H9 (cell line): ENCODE measurements around the gene ZC4H2. TPM values are rescaled to one million over a fixed set of nuclear protein-coding genes. Genes with fewer than 3 reads are reported as not detected.

ENCODE experiments used
- DNase-seq: peaks from one replicate; pipeline ENCODE4 v3.0.0-alpha.2; 2017
- H2AFZ ChIP-seq: one replicate; pipeline ENCODE4 v1.6.1; 2013; ENCODE audit warnings: mild to moderate bottlenecking, low read length, control low read depth, moderate library complexity
- H2AK5ac ChIP-seq: 2 replicates; pipeline ENCODE4 v1.6.1; 2013; ENCODE audit warnings: low read length, control low read depth, mixed read lengths; ENCODE audit not compliant: insufficient read length
- H2BK120ac ChIP-seq: one replicate; pipeline ENCODE4 v1.6.1; 2013; ENCODE audit warnings: low read depth, mild to moderate bottlenecking, low read length, control low read depth, inconsistent platforms; ENCODE audit not compliant: poor library complexity, severe bottlenecking
- H2BK12ac ChIP-seq: 2 replicates; pipeline ENCODE4 v1.6.1; 2013; ENCODE audit warnings: low read length, control low read depth, mixed read lengths, low read depth; ENCODE audit not compliant: insufficient read length
- H2BK15ac ChIP-seq: 2 replicates; pipeline ENCODE4 v1.6.1; 2013; ENCODE audit warnings: low read depth, low read length, control low read depth
- H2BK20ac ChIP-seq: one replicate; pipeline ENCODE4 v1.6.1; 2013; ENCODE audit warnings: low read depth, mild to moderate bottlenecking, low read length, control low read depth, inconsistent platforms; ENCODE audit not compliant: poor library complexity, severe bottlenecking
- H2BK5ac ChIP-seq: 2 replicates; pipeline ENCODE4 v1.6.1; 2013; ENCODE audit warnings: low read length, control low read depth, mixed read lengths; ENCODE audit not compliant: insufficient read length
- H3K14ac ChIP-seq: 2 replicates; pipeline ENCODE4 v1.6.1; 2013; ENCODE audit warnings: low read length, control low read depth; ENCODE audit not compliant: insufficient read depth
- H3K18ac ChIP-seq: 2 replicates; pipeline ENCODE4 v1.6.1; 2013; ENCODE audit warnings: low read depth, mild to moderate bottlenecking, mixed read lengths, low read length, control low read depth; ENCODE audit not compliant: insufficient read length
- H3K23ac ChIP-seq: 2 replicates; pipeline ENCODE4 v1.6.1; 2013; ENCODE audit warnings: low read length, control low read depth, mixed read lengths, low read depth; ENCODE audit not compliant: insufficient read length
- H3K23me2 ChIP-seq: 2 replicates; pipeline ENCODE4 v1.6.1; 2013; ENCODE audit warnings: low read depth, mild to moderate bottlenecking, mixed read lengths, low read length, control low read depth; ENCODE audit not compliant: insufficient read length, poor library complexity, severe bottlenecking
- H3K27ac ChIP-seq: 2 replicates; pipeline ENCODE4 v1.5.1; 2013; ENCODE audit warnings: low read length, control low read depth, mixed read lengths, low read depth; ENCODE audit not compliant: insufficient read length
- H3K27me3 ChIP-seq: 2 replicates; pipeline ENCODE4 v1.6.1; 2013; ENCODE audit warnings: low read length, control low read depth, inconsistent platforms; ENCODE audit not compliant: insufficient read depth
- H3K4ac ChIP-seq: 2 replicates; pipeline ENCODE4 v1.6.1; 2013; ENCODE audit warnings: low read depth, mild to moderate bottlenecking, control low read depth, inconsistent platforms, low read length, moderate library complexity
- H3K4me1 ChIP-seq: 2 replicates; pipeline ENCODE4 v1.6.1; 2013; ENCODE audit warnings: low read length, control low read depth, inconsistent platforms; ENCODE audit not compliant: insufficient read depth
- H3K4me2 ChIP-seq: 2 replicates; pipeline ENCODE4 v1.6.1; 2013; ENCODE audit warnings: low read length, control low read depth, mixed read lengths; ENCODE audit not compliant: insufficient read length, insufficient read depth
- H3K56ac ChIP-seq: 2 replicates; pipeline ENCODE4 v1.6.1; 2013; ENCODE audit warnings: low read depth, mild to moderate bottlenecking, mixed read lengths, low read length, control low read depth; ENCODE audit not compliant: insufficient read length
- H3K79me1 ChIP-seq: 2 replicates; pipeline ENCODE4 v1.6.1; 2013; ENCODE audit warnings: low read depth, mild to moderate bottlenecking, moderate library complexity, low read length, control low read depth, inconsistent platforms; ENCODE audit not compliant: insufficient read depth, poor library complexity, severe bottlenecking
- H3K79me2 ChIP-seq: 2 replicates; pipeline ENCODE4 v1.6.1; 2013; ENCODE audit warnings: low read length, control low read depth, inconsistent platforms; ENCODE audit not compliant: insufficient read depth
- H3K9ac ChIP-seq: 2 replicates; pipeline ENCODE4 v1.6.1; 2013; ENCODE audit warnings: low read length, control low read depth, mixed read lengths; ENCODE audit not compliant: insufficient read length; ENCODE audit errors: extremely low read depth
- H3K9me3 ChIP-seq: one replicate; pipeline ENCODE4 v1.6.1; 2013; ENCODE audit warnings: low read depth, low read length, inconsistent platforms; ENCODE audit not compliant: control insufficient read depth
- H3T11ph ChIP-seq: one replicate; pipeline ENCODE4 v1.6.1; 2013; ENCODE audit warnings: mild to moderate bottlenecking, low read length, control low read depth, inconsistent platforms
- H4K20me1 ChIP-seq: one replicate; pipeline ENCODE4 v1.6.1; 2013; ENCODE audit not compliant: control insufficient read depth, insufficient read length, insufficient read depth
- H4K5ac ChIP-seq: 2 replicates; pipeline ENCODE4 v1.6.1; 2013; ENCODE audit warnings: low read depth, mild to moderate bottlenecking, mixed read lengths, low read length, control low read depth; ENCODE audit not compliant: insufficient read length
- H4K8ac ChIP-seq: replicated peaks from 2 replicates; pipeline ENCODE4 v1.6.1; 2013; ENCODE audit warnings: low read length, control low read depth, mixed read lengths, low read depth; ENCODE audit not compliant: insufficient read length
- H4K91ac ChIP-seq: 2 replicates; pipeline ENCODE4 v1.6.1; 2013; ENCODE audit warnings: low read depth, mild to moderate bottlenecking, moderate library complexity, mixed read lengths, low read length, control low read depth; ENCODE audit not compliant: insufficient read length
- H3K27ac Mint-ChIP-seq, 3 experiments: 2 replicates in 2 of 3; 3 replicates in 1 of 3; pipeline ENCODE4 v1.8.0; 2020 to 2021; ENCODE audit warnings: mixed read lengths in 3 of 3, mild to moderate bottlenecking in 1 of 3, moderate library complexity in 1 of 3
- H3K27me3 Mint-ChIP-seq: 2 replicates; pipeline ENCODE4 v1.8.0; 2021; ENCODE audit warnings: low read depth, mild to moderate bottlenecking, moderate library complexity, mixed read lengths
- H3K36me3 Mint-ChIP-seq, 3 experiments: 2 replicates in 2 of 3; 3 replicates in 1 of 3; pipeline ENCODE4 v1.8.0; 2020 to 2021; ENCODE audit warnings: low read depth in 3 of 3, mixed read lengths in 3 of 3; ENCODE audit not compliant: insufficient read depth in 1 of 3
- H3K4me1 Mint-ChIP-seq, 2 experiments: 2 replicates each; pipeline ENCODE4 v1.8.0; 2020; ENCODE audit warnings: mixed read lengths in 2 of 2
- H3K4me3 Mint-ChIP-seq, 2 experiments: 2 replicates in 1 of 2; 3 replicates in 1 of 2; pipeline ENCODE4 v1.8.0; 2020 to 2021; ENCODE audit warnings: mild to moderate bottlenecking in 2 of 2, mixed read lengths in 2 of 2, moderate library complexity in 1 of 2
- H3K9me3 Mint-ChIP-seq, 2 experiments: 2 replicates in 1 of 2; 3 replicates in 1 of 2; pipeline ENCODE4 v1.8.0; 2020; ENCODE audit warnings: mild to moderate bottlenecking in 2 of 2, mixed read lengths in 2 of 2, moderate library complexity in 1 of 2
- CTCF ChIP-seq: fragments of 200-600 bp; sonication (generic); conservative IDR thresholded peaks from 3 replicates; pipeline ENCODE4 v1.8.0; 2021; ENCODE audit warnings: antibody characterized with exemption, mild to moderate bottlenecking
- WGBS: extraction: QIAGEN DNeasy Blood & Tissue Kit; methylation state at CpG from one replicate; pipeline ENCODE4 v1.1.7; 2013; ENCODE audit warnings: missing lambda C conversion rate, low lambda C conversion rate, mixed read lengths; ENCODE audit not compliant: insufficient read length; ENCODE audit errors: extremely low coverage; 5-methylcytosine and 5-hydroxymethylcytosine counted together
- total RNA-seq: library from RNA; stranded (reverse); gene quantifications from 2 replicates; pipeline ENCODE4 v1.2.1, GENCODE V29; 2021

ZC4H2 gene
- total RNA-seq, 1 experiment from 2014 or later: 32.4 TPM

- H2AK5ac ChIP-seq: no peak overlapping the region
- WGBS: no CpG with 5 or more reads among the region's 10 CpGs
- no peak overlapping the region for H2BK5ac ChIP-seq
- H3K18ac ChIP-seq: no peak overlapping the region
- H3K9ac ChIP-seq: no peak overlapping the region
- no peaks in the 10 kb centered on the region for H3K27me3 Mint-ChIP-seq
- no peak overlapping the region for H3K56ac ChIP-seq
- H2BK20ac ChIP-seq: no peak overlapping the region
- no peak overlapping the region for H2AFZ ChIP-seq
- peaks cover 5 to 18% (median 13%) of the 10 kb centered on the region in 3 experiments for H3K36me3 Mint-ChIP-seq
- no peak overlapping the region for H2BK12ac ChIP-seq
- H3K9me3 Mint-ChIP-seq: peaks cover 71 to 74% of the 10 kb centered on the region in 2 experiments
- H4K20me1 ChIP-seq: no peaks in the 10 kb centered on the region
- H4K91ac ChIP-seq: no peak overlapping the region
- no peaks in the 10 kb centered on the region for H3K23me2 ChIP-seq
- no peaks in the 10 kb centered on the region for H3K27me3 ChIP-seq
- H2BK120ac ChIP-seq: no peak overlapping the region
- no peak overlapping the region for H3K4ac ChIP-seq
- no peaks in the 10 kb centered on the region for H3K4me1 ChIP-seq
- H3K4me2 ChIP-seq: no peak overlapping the region
- H3K14ac ChIP-seq: no peak overlapping the region
- no peak overlapping the region for H3T11ph ChIP-seq
- H2BK15ac ChIP-seq: no peak overlapping the region
- no peak overlapping the region for H3K4me3 Mint-ChIP-seq
- no peak overlapping the region for H3K27ac ChIP-seq
- no peak overlapping the region for H4K8ac ChIP-seq
- no peak overlapping the region for H4K5ac ChIP-seq
- H3K79me2 ChIP-seq: no peaks in the 10 kb centered on the region
- no peaks in the 10 kb centered on the region for H3K79me1 ChIP-seq
- peaks cover 27% of the 10 kb centered on the region for H3K9me3 ChIP-seq
- H3K4me1 Mint-ChIP-seq: no peaks in the 10 kb centered on the region
- peak; percentile 63 for DNase-seq
- no peak overlapping the region for H3K23ac ChIP-seq
- peak; percentile 80 for TF ChIP-seq CTCF
- H3K27ac Mint-ChIP-seq: no peak overlapping the region; a peak in 2 of 7 replicates
Observed at GRCh38 chrX:64894454-64895038, 81.7 kb downstream of the ZC4H2 start.
